Stimulated activated CD8-positive, alpha-beta memory T cell treated with anti-CD3 and anti-CD28 coated beads, Interleukin-15, amount 100 ng/mL, for 48 hours (primary cell): ENCODE results near the gene TTN.

ENCODE experiments used
- DNase-seq, 2 donors: peaks; one replicate each; pipeline ENCODE4 v3.0.0-alpha.2; 2020; ENCODE audit warnings: low read depth in 2 of 2

TTN gene

DNA sequence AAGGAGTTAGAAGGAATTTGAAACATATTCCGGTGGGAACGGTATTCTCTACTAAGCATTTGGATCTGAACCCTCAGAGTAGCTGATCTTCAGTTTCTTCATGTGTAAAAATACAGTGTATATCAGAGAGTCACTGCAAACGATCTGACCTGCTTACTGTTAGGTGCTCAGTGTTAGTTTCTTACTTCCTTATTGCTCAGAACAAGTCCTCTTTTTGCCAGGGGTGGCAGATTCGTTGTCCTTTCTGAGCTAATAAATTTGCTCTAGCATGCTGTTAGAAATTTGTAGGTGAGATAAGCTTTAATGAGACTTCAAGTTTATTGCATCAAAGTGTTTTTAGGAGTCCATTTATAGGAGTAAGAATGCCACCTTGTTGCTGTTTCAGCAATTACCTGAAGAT, 311.2 kb downstream of the TTN start:
- no peak for DNase-seq

DNA sequence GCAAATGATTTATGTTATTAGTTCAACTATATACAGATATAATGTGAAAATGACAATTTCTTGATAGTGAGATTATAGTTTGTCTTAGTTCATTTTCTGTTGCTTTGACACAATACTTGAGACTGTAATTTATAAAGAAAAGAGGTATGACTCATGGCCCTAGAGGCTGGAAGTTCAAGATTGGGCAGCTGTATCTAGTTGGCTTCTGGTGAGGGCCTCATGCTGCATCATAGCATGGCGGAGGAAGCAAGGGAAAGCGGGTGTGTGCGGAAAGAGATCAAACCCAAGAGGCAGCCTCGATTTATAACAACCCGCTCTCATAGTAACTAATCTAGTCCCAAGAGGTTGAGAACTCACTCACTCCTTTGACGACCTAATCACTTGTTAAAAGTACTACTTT, 315.6 kb downstream of the TTN start:
- no peak for DNase-seq

DNA sequence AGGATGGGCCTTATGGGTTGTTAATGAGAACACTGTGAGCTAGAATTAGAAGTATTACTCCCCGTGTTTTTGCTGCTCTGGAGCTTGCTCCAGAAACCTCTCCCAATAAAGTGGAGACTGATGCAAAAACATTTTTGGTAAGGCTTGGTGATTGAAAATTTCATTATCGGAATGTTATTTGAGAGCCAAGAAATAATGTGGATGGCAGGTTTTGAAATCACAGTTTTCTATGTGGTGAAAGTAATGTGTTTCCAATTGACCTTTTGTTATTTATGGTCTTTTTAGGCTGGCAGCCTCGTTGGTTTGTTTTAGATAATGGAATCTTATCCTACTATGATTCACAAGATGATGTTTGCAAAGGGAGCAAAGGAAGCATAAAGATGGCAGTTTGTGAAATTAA, 321.9 kb downstream of the TTN start:
- no peak for DNase-seq

DNA sequence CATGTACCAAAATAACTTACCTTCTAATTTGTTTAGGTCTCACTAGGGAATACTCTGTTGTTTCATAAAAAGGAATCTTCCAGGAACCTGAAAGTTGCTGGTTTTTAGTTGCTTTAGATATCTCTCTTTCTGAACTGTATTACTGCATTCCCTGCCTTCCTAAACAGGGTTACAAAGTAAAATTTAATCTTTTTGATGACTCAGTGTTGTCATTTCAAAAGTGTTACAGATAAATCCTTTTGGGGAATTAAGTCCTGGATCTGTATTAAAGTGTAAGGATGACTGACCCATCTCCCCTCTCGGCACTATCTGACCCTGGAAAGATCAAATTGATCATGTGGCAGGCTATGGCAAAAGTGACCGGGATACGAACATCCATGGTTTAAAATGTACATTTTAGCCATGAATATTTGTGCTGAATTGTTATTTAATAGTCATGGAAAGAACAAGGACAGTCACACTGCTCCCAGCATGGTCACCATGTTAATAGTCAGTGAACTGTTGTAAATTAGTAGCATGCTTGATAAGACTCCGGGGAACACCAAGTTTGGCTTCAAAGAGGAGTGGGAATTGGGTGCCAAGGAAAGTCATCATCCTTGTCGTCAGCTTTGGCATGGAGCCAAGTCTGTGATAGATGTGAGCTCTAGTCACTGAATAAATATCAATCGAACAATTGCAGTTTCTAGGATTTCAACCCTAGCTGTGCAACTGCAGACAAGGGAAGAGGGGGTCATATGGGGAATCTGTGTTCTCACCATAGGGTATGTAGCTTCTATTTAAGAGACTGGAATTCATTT, 322.8 kb downstream of the TTN start:
- DNase-seq = no peak

DNA sequence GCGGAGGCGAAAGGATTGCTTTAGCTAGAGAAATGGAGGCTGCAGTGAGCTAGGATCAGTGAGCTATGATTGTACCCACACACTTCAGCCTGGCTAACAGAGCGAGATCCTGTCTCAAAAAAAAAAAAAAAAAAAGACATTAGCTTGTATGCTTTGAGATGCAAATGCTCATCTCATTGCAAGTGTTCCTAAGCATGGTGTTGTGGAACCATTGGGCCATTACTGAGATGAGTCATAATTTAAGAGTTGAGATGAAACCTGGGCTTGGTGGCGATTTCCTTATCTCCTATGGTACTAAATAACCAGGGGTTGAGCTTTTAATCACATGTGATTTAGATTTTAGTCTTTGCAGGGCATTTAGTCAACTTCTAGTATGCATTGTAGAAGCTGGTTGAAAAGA, 324.8 kb downstream of the TTN start:
- no peak for DNase-seq

DNA sequence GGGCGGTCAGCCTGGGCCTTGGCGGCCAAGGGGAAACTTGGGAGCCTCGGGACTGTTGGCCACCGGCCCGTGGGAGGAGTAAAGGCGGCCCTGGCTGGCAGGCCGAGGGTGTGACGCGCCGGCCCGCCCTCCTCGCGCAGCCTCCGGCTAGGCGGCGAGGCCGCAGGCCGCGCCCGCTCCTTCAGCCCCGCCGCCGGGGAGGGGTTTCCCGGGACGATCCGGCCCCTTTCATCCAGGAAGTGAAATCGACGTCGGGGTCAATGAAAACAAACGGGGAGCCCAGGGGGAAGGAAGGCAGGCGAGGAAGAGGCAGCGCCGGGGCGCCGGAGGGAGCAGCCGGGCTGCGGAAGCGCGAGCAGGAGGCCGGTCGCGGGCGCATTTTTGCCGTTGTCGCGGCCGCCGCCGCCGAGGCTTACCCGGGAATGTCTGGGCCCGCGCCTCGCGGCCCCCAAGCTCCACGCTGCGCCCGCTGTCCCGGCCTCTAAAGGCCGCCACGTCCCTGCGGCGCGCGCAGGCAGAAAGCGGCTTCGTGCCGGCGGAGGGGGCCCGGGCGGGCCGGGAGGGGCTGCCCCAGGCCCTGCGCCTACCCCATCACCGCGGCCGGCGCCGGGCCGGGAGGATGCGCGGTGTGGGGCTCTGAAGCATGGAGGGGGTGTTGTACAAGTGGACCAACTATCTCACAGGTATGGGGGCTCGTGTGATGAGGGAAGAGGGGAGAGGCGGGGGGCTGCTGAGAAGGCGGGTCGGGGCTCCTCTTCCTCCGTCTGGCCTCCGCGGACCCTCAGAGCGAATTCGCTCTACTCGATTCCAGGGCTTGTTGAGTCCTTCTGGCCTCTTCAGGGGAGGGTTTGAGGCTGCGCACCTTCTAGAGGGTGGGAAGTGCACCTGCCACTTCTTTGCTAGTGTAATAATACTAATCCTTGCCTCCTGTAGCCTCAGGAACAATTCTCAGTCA, 326.7 kb downstream of the TTN start, which contains the start of gene PLEKHA3:
PLEKHA3 (plus strand) TSS at position 231 of the 955 bp plus-strand sequence; CDS start at position 644, 413 bp downstream.
- DNase-seq = peak; percentile 76 to 78

DNA sequence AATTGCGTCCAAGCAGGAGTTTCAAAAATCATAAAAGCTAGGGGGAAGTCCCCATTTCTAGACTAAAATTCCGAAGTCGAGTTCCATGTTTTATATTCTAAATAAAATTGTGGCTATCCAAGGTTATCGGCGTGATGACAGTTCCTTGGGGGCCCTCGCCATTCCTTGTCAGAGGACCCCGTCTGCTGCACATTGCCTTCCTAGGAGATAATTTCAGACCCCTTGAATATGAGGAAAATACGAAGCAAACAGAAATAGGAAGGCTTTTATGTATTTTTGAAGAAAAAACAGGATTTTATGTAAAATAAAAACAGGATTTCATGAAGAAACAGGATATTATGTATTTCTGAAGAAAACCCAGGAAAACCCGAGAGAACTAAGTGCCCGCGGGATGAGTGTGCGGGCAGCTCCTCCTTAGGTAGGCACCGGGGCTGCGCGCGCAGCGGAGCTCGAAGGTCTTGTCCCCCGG, 327.4 kb downstream of the TTN start:
- no peak for DNase-seq

DNA sequence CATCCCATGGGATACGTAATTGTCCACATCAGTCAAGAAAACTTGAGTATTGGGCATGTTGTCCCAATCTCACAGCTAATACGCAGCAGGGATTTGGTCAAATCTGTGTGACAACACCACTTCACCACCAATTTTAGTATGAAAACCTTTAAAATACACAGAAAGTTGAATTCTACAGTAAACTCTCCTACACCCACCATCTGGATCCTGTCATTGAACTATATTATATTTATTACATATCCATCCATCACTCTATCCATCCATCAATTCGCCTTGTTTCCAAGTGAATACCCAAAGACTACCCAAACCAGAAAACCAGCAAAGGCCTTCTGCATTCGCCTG, 328.0 kb downstream of the TTN start:
- no peak for DNase-seq

DNA sequence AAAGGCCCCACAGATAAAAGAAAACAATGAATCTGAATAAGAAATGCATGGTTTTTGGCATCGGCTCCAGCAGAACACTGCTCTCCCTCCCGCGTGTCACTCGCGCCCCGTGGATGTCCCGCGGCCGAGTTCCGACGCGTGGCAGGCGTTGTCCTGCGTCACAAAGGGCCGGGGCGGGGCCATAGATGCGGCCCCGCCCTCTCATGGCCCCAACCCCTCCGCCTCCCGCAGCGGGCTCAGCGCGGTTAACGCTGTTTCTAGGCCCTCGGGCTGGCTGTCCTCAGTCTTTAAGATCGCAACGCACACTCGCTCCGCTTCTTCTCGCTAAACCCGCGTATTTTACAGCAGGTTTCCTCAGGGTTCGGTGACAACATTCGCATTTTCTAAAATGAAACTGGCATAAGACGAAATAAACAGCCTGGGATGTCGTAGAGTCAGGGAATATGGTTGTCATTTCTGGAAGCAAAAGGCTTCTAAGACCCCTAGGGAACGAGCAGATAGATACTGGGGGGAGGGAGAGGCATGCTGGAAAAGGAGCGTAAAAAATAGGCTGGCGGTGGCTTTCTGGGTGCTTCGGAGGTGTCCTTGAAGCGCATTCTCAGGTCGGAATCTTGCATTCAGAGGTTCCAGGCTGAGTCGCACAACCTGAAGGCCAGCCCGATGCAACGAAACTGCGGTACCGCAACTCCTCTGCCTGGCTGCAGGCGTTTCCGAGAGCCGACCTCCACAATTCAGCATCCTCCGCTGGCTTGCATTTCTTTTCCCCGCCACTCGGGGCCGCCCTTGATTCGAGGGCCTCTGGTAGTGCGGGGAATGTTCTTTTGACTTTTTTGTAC, 328.6 kb downstream of the TTN start, which contains the start of gene FKBP7:
FKBP7 (minus strand) TSS at position 162 of the 836 bp plus-strand sequence; CDS start at position 61, 101 bp downstream.
- peak; percentile 61 to 73 for DNase-seq

DNA sequence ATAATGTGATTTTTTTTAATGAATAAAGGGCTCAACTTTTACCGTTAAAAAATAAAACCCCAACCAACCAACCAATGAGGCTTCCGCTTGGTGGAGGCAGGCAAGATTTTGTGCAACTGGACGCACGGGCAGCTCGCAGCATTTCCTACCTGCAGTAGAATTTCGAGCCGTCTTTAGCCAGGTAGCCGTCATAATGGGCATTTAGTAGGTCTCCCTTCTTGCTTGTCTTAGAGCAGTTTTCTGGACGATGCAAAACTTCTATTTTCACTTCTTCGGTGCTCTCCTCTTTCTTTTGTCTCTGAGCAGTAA, 329.1 kb downstream of the TTN start:
- no peak for DNase-seq

DNA sequence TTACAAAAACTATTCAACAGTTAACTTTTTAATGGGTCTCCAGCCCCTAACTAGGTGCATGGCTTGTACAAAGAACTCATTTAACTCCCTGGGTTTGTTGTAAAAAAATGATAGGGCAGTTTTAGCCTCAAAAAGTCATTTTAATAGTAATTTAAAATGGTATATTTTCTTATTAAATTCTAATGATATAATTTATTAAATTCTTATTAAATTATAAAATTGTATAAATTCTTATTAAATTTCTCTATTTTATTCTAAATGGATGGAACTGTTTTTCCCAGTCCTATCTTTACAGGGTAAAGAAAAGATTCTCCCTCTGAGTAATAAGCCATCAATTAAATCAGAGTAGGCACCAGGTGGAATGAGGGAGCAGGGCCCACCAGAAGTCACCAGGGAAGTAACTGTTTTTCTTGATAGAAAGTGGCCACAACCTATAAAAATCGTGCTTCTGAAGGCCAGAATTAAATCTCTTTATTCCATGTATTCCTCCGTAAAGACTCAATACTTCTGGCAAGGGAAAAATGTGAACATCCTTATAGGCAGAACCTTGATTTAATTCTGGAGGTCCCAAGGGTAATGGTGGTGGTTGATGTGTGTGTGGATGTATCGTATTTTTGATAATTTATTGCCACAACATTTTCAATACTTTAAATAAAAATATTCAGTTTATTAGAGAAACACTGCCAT, 329.6 kb downstream of the TTN start:
- no peak for DNase-seq

DNA sequence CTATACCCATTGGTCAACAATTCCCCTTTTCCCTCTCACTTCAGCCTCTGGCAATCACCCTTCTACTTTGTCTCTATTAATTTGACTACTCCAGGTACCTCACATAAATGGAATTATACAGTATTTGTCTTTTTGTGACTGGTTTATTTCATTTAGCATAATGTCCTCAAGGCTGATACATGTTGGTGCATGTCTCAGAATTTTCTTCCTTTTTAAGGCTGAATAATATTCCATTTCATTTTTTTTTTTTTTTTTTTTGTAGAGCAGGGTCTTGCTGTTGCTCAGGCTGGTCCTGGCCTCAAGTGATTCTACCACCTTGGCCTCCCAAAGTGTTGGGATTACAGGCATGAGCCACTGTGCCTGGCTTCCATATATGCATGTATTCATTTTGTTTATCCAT, 330.7 kb downstream of the TTN start:
- no peak for DNase-seq
